Neutrophil (primary cell): ENCODE results near the gene VTI1A.

ENCODE experiments used
- H3K27ac ChIP-seq: fragments of 200-600 bp; sonication (generic); 2 replicates; pipeline ENCODE4 v1.5.1; 2016; ENCODE audit warnings: mild to moderate bottlenecking, moderate library complexity
- H3K27me3 ChIP-seq: fragments of 200-600 bp; sonication (generic); 2 replicates; pipeline ENCODE4 v1.6.0; 2016; ENCODE audit warnings: mild to moderate bottlenecking
- H3K36me3 ChIP-seq: fragments of 200-600 bp; sonication (generic); 2 replicates; pipeline ENCODE4 v1.5.1; 2017
- H3K4me1 ChIP-seq, 2 experiments: fragments of 200-600 bp in 1 of 2; sonication (generic) in 1 of 2; 1 replicate in 1 of 2; 2 replicates in 1 of 2; pipeline versions ENCODE4 v1.5.1 to v1.6.1; 2013 to 2016; ENCODE audit warnings: low read depth in 1 of 2, low read length in 1 of 2, mild to moderate bottlenecking in 1 of 2, moderate library complexity in 1 of 2; ENCODE audit not compliant: control insufficient read depth in 1 of 2, insufficient read depth in 1 of 2
- H3K4me3 ChIP-seq, 2 experiments: fragments of 200-600 bp in 1 of 2; sonication (generic) in 1 of 2; 1 replicate in 1 of 2; 2 replicates in 1 of 2; pipeline ENCODE4 v1.5.1; 2013 to 2016; ENCODE audit warnings: low read depth in 1 of 2, low read length in 1 of 2, mild to moderate bottlenecking in 1 of 2, moderate library complexity in 1 of 2
- H3K9me3 ChIP-seq: fragments of 200-600 bp; sonication (generic); 2 replicates; pipeline ENCODE4 v1.5.1; 2016
- CTCF ChIP-seq: fragments of 200-600 bp; sonication (generic); IDR thresholded peaks from 2 replicates; pipeline ENCODE4 v1.5.1; 2016; ENCODE audit warnings: antibody characterized with exemption

Gene VTI1A

GRCh38 chr10:112507988-112508387 lies 61.0 kb downstream of the VTI1A start:
- H3K9me3 ChIP-seq, result no peaks in the 10 kb centered on the region
- no peak for TF ChIP-seq CTCF
- no peaks in the 10 kb centered on the region for H3K27me3 ChIP-seq
- H3K36me3 ChIP-seq, result no peaks in the 10 kb centered on the region
- no peaks in the 10 kb centered on the region for H3K4me1 ChIP-seq
- no peak overlapping the region for H3K27ac ChIP-seq
- no peak overlapping the region for H3K4me3 ChIP-seq

- Histone ChIP-seq H3K27ac (no peak overlapping the region), H3K9me3 (no peaks in the 10 kb centered on the region), H3K4me3 (no peak overlapping the region), H3K27me3 (no peaks in the 10 kb centered on the region), H3K36me3 (no peaks in the 10 kb centered on the region), H3K4me1 (no peaks in the 10 kb centered on the region)
- TF ChIP-seq CTCF, result no peak
Measured at GRCh38 chr10:112509558-112510291, 62.7 kb downstream of the VTI1A start.

GRCh38 chr10:112510384-112510783 lies 63.4 kb downstream of the VTI1A start:
- H3K27me3 ChIP-seq, result no peaks in the 10 kb centered on the region
- TF ChIP-seq CTCF, result no peak
- H3K4me3 ChIP-seq, result no peak overlapping the region
- H3K9me3 ChIP-seq, result no peaks in the 10 kb centered on the region
- H3K27ac ChIP-seq, result no peak overlapping the region
- no peaks in the 10 kb centered on the region for H3K36me3 ChIP-seq
- no peaks in the 10 kb centered on the region for H3K4me1 ChIP-seq

- no peaks in the 10 kb centered on the region for H3K9me3 ChIP-seq
- no peak overlapping the region for H3K27ac ChIP-seq
Measured at GRCh38 chr10:112512294-112512693, 65.3 kb downstream of the VTI1A start.

GRCh38 chr10:112515126-112515525 lies 68.1 kb downstream of the VTI1A start:
- Histone ChIP-seq H3K4me1 (no peaks in the 10 kb centered on the region), H3K27ac (no peak overlapping the region)

More at GRCh38 chr10:112512294-112512693, 65.3 kb downstream of the VTI1A start:
- Histone ChIP-seq H3K36me3 (no peaks in the 10 kb centered on the region), H3K4me1 (no peaks in the 10 kb centered on the region), H3K4me3 (no peak overlapping the region), H3K27me3 (no peaks in the 10 kb centered on the region)
- no peak for TF ChIP-seq CTCF

More at GRCh38 chr10:112515126-112515525, 68.1 kb downstream of the VTI1A start:
- Histone ChIP-seq H3K4me3 (no peak overlapping the region), H3K27me3 (no peaks in the 10 kb centered on the region), H3K9me3 (no peaks in the 10 kb centered on the region), H3K36me3 (no peaks in the 10 kb centered on the region)
- TF ChIP-seq CTCF, result no peak
